Omental fat pad (tissue), 4 donors: ENCODE data around the gene TOX2. TPM values are rescaled to one million over a fixed set of nuclear protein-coding genes. Genes with fewer than 3 reads are reported as not detected.

Experiments used
- ATAC-seq: fragments of 150-250 bp; one replicate; pipeline ENCODE4 v1.9.1; 2016; ENCODE audit warnings: mild to moderate bottlenecking, moderate library complexity; ENCODE audit not compliant: low FRiP score
- DNase-seq: peaks from one replicate; pipeline ENCODE4 v3.0.0-alpha.2; 2019; ENCODE audit warnings: low spot score
- total RNA-seq, 4 donors: library from RNA; depleted of rRNA; stranded (reverse); fragments of >200 nt; gene quantifications; one replicate each; pipeline ENCODE4 v1.1.0, GENCODE V29; 2016
- TF ChIP-seq, protein P1 (sequence below), 3 donors: fragments of 450-650 bp; IDR thresholded peaks; one replicate each; pipeline ENCODE4 v1.5.1; 2016 to 2017; ENCODE audit warnings: antibody characterized with exemption in 3 of 3, mild to moderate bottlenecking in 3 of 3, moderate library complexity in 2 of 3

The TOX2 gene
- total RNA-seq, 4 donors from 2014 or later = 0.44 to 7.1 (median 1.0) TPM

DNA sequence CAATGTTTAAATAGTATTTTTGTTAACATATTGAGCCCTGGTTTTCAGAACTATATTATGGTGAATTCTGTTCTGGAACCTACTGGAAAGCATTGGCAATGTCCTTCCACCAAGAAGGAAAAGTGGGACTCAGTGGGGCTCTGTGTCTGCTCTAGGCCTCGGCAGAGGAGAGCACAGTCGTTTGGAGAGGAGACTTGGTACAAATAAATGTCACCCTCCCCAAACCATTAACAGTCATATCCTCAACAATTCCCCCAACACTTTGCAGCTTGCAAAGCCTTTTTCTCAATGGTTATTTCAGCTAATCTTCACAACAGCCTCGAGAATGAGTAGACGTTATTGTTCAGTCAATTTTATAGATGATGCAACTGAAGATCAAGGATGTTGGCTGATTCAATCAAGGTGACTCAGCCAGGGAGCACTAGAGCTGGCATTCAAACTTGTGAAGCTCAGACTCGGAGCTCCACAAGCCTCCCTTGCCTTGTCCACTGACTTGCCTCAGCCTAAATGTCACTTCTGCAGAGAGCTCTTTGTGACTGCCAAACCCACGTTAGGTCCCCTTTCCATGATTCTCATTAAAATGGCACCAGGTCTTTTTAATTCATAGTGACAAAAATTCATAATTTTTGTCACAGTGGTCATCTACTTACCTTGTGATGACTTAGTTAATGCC, 60.6 kb downstream of the TOX2 start:
- ATAC-seq (no peak), DNase-seq (no peak)
- TF ChIP-seq, protein P1, sequence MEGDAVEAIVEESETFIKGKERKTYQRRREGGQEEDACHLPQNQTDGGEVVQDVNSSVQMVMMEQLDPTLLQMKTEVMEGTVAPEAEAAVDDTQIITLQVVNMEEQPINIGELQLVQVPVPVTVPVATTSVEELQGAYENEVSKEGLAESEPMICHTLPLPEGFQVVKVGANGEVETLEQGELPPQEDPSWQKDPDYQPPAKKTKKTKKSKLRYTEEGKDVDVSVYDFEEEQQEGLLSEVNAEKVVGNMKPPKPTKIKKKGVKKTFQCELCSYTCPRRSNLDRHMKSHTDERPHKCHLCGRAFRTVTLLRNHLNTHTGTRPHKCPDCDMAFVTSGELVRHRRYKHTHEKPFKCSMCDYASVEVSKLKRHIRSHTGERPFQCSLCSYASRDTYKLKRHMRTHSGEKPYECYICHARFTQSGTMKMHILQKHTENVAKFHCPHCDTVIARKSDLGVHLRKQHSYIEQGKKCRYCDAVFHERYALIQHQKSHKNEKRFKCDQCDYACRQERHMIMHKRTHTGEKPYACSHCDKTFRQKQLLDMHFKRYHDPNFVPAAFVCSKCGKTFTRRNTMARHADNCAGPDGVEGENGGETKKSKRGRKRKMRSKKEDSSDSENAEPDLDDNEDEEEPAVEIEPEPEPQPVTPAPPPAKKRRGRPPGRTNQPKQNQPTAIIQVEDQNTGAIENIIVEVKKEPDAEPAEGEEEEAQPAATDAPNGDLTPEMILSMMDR (IDR thresholded peaks at IDR 0.05) = no peak

DNA sequence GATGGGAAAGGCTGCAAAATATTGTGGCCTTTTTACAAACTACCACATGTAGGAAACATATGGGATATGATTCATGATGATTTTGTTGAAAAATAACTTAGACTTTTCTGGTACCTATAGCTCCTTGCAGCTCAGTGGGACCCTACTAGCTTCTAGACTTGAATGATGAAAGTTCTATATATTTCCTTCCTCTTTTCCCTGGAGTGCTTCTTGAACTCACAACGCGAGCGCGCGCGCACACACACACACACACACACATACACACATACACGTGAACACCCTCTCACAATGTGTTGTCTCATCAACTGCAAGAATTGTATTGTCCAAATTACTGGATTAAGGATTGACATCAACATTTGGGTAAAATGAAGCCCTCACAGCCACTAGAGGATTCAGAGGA, 61.9 kb downstream of the TOX2 start:
- ATAC-seq = no peak
- TF ChIP-seq, protein P1 (IDR thresholded peaks at IDR 0.05) = no peak
- no peak for DNase-seq

DNA sequence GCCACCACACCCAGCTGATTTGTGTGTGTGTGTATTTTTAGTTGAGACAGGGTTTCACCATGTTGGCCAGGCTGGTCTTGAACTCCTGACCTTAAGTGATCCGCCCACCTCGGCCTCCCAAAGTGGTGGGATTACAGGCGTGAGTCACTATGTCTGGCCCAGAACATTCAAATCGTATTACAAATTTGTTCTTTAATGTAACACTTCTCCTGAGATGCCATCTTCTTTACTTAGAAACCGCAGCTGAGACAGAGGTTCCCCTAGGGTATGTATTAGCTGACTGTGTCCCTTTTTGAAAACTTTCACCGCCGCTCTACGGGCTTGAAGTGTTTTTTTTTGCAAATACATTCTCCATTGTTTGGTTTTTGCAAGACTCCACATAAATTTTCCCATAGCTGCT, 62.6 kb downstream of the TOX2 start:
- DNase-seq (no peak), ATAC-seq (no peak)
- TF ChIP-seq, protein P1 (IDR thresholded peaks at IDR 0.05) = no peak

DNA sequence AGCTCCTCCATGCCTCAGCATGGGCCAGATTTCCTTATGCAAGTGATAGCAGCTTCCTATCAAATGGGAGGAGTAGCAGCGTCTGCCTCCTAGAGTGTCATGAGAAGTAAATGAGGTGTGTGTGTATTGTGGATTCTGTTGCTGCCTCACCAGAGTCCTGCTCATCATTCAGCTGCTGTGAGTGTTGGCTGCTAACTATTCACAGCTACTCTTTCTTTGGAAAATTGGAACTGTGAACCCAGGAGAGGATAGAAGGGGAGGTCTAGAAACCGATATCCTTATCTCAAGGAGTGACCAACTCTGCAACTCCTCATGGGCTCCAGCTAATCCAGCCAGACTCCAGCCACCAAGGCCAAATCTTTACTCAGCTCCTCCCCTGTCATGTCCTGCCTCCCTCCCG, 63.3 kb downstream of the TOX2 start:
- TF ChIP-seq, protein P1 (IDR thresholded peaks at IDR 0.05) = no peak

DNA sequence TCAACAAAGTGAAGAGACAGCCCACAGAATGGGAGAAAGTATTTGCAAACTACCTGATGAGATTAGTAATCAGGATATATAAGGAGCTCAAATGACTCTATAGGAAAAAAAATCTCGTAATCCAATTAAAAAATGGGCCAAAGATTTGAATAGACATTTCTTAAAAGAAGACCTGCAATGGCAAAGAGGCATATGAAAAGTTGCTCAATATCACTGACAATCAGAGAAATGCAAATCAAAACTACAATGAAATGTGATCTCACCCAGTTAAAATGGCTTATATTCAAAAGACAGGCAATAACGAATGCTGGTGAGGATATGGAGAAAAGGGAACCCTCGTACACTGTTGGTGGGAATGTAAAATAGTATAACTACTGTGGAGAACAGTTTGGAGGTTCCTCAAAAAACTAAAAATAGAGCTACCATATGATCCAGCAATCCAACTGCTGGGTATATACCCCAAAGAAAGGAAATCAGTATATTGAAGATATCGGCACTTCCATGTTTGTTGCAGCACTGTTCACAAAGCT, 65.0 kb downstream of the TOX2 start:
- TF ChIP-seq, protein P1 (IDR thresholded peaks at IDR 0.05) = no peak
- ATAC-seq (no peak), DNase-seq (no peak)

More for the DNA sequence above, 63.3 kb downstream of the TOX2 start:
- DNase-seq (no peak), ATAC-seq (no peak)

DNA sequence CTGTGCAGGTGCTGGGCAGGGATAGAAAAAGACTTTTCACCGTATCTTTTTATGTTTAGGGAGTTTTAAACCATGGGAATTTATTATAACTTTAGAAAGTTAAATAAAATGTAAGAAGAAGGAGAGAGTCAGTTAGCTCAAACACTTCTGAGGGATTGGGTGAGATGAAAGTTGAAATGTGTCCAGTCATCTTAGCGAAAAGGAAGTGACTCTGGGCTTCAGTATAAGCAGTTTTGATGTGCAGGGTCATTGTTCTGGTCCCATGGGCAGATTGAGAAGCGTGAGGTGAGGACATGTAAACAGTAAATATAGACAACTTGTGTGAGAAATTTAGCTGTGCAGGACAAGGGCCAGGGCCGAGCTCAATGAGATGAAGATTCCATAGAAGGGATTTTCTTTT, 66.9 kb downstream of the TOX2 start:
- ATAC-seq (no peak), DNase-seq (no peak)
- TF ChIP-seq, protein P1 (IDR thresholded peaks at IDR 0.05) = no peak

DNA sequence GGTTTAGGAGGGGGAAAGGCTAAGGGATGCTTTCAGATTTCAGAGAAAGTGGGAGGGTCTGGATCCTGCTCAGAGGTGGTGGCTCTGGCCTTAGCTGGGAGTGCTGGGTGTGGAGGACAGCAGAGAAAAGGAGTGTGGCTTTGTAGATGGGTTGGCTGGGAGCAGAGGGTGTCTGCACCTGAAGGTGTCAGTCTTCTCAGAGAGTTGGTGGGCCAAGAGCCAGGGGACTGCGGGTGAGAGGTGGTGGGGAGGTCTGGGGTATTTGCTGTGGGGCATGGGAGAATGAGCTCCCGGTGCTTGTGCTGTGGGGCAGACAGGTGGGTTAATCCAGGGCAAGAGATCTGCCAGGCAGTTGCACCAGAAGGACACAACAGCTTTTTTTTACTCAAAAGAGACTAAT, 67.4 kb downstream of the TOX2 start:
- ATAC-seq (no peak), DNase-seq (no peak)
- TF ChIP-seq, protein P1 (IDR thresholded peaks at IDR 0.05) = no peak
